ENCODE results near the gene ANKRD9. TPM values are rescaled to one million over a fixed set of nuclear protein-coding genes. Genes with fewer than 3 reads are reported as not detected.

ANKRD9 gene
- total RNA-seq, 1 donor from 2014 or later, result 16.0 TPM

DNA sequence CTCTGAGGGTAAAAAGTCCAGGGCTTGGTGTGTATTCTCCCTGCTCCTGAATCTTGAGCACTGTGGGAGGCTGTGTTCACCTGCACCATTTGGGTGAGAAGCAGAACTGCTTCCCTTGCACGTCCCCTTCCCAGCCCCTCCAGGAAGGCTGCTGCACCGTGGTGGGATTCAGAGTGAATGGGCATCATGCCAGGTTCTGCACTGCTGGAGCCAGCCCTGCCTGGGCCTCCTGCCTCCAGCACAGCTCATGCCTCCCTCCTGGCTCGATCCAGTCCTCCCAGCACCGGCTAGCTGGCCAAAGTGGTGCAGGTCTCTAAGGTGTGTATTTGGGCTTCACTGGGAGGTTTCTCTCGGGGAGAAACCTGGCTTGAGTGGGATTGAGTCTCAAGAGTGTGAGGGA lies 54.9 kb downstream of the ANKRD9 start:
- DNase-seq (ENCODE audit: low spot score) (no peak), ATAC-seq (no peak)
- intact Hi-C loops (cut with DNase I), result no loop called here

DNA sequence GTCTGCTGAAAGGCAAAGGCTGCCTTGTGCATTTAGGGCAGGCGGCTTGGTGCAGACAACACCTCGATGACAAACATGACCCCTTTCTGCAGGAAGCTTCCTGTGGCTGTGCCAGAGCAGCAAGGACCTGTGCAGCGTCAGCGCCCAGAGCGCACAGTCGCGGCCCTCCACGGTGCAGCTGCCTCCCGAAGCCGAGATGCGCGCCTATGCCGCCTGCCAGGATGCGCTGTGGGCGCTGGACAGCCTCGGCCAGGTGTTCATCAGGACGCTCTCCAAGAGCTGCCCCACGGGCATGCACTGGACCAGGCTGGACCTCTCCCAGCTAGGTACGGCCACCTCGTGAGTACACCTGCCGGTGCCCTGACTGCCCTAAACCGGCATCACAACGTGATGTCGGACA lies 57.3 kb downstream of the ANKRD9 start:
- intact Hi-C loops (cut with DNase I), result no loop called here
- DNase-seq (ENCODE audit: low spot score) (no peak), ATAC-seq (no peak)

Small RNA genes within 50 kb of the gene (microRNA-seq; reads per million reads assigned to microRNA genes)
- gene MIR4309, result not detected

Other genes starting within 250 kb of the ANKRD9 start
- 24.4 TPM for gene MOK, start 204.6 kb downstream of the ANKRD9 start, total RNA-seq
- 13.8 TPM for gene ZNF839, start 190.0 kb downstream of the ANKRD9 start, total RNA-seq
- 28.1 TPM for gene CINP, start 146.9 kb downstream of the ANKRD9 start, total RNA-seq
- 36.1 TPM for gene TECPR2, start 146.8 kb downstream of the ANKRD9 start, total RNA-seq
- gene RCOR1, start 82.9 kb upstream of the ANKRD9 start, total RNA-seq, result 19.9 TPM

Measured in sciatic nerve (tissue), 2 donors.